Embryonic facial prominence (tissue), 1 donor: ENCODE results near the gene EIF4EBP3.

Experiments
- DNase-seq: peaks from one replicate; pipeline ENCODE4 v3.0.0-alpha.2; 2016; ENCODE audit errors: extremely low spot score

The EIF4EBP3 gene

DNA sequence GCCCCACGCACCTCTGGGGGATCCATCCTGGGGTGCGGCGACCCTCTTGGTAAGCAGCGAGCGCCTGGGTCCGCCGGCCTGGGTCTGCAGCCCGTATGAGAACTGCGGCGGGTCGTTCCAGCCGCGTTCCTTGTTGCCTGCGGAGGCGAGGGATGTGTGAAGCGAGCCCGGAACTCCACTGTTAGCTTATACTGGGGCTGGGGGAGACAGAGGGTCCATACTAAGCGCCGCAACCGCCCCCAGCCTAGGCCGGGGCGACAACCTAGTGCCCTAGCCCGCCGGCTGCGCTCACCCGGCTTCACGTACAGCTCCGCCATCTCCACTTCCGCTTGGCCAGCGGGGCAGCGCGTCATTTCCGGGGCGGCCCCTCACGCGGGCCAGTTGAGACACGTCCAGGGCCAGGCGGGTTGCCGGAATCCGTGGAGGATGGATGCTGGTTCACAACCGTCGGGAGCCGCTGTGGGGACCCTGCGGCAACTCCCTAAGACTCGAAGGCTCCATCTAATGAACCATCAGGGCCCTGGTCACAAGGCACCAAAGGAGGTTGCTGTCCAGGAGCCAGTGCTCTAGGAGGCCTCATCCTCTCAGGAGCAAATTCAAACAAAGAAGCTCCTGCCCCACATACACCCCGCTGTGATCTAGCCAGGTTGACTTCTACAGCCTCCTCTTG, 9.8 kb downstream of the EIF4EBP3 start, which contains the start of gene SRA1:
SRA1 (minus strand) TSS at position 338 of the 670 bp plus-strand sequence; CDS start at position 317, 21 bp downstream.
- peak; percentile 67 for DNase-seq

DNA sequence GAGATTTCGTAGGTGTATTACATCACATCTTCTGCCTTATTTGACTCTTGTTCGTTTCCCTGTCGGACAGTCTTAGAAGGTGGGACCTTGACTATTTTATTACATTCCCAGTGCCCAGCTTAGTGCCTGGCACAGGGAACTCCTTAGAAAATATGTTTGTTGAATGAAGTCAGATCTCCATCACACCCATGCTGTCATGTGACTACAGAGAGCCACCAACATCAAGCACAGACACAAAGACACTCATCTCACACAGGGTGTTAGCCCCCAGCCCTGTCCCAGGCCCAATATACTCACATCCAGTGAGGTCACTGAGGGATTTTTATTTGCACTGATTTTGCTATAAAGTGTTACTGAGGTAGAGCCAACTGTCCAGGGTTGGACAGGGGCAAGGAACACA, 10.5 kb downstream of the EIF4EBP3 start:
- no peak for DNase-seq

DNA sequence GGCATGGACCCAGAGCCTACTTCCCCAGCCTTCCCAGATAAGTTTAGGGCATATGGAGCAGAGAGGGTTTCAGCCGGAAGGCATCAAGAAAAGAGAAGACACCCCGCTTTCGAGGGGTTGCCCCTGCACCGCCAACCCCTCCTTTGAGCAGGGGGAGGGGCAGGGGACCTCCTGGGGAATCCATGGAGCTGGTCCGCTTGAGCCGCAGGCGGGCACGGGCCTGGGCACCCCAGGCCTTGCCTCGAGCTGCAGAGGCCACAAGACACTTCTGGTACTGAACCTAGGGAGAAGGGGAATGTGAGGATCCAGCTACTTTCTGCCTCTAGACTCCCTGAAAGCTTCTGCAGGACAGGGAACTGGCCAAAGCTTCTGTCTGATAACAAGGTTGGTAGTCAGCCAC, 11.1 kb downstream of the EIF4EBP3 start:
- DNase-seq, result no peak

DNA sequence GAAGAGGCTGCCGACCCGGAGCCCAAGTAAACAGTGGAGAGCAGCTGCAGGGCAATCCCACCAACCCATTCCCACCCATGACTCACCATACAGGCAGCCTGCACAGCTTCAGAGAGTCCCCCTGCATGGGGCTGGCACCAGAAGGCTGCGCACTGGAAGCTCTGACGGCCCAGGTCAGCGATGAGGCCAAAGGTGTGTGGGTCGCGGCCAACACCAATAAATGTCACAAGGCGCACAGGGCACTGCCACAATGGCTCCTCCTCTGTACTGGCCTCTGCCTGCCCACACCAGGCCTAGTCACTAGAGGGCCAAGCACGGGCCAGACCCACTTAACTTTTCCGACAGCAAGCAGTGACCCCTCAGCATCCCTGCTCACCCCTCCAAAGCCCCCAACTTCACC, 12.8 kb downstream of the EIF4EBP3 start:
- DNase-seq, result no peak

DNA sequence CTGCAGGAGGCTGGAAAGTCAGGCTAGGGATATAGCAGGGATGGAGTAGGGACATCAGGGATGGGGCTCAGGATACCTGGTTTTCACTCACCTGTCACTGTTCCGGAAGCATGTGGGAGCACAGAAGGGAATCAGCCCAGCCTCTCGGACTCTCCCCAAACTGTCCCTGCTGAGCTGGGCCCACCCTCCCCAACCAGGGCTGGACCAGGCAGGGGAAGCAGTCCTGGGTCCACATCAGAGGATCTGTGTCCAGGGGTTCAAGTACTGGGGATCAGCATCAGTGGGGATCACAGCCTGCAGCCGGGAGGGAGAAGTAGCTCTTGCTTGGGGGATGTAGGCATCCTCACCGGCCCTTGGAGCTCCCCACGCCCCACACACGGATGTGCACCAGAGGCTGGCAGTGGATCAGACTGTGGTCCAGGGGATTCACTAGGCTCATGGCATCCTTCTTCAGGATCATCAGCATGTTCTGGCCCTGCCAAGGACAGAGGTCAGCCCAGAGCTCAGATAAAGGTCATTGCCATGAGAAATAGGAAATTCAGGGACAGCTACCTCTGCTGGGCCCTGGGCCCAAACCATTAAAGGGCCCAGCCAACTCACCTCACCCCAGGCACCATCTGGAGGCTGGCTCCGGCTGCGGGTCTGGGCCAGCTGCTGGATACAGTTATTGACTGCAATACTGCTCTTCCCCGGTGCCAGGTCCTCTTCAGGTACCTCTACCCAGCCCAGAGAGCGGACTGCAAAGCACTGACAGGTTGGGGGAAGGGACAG, 14.5 kb downstream of the EIF4EBP3 start:
- no peak for DNase-seq

- DNase-seq, result no peak
These were observed 16.1 kb downstream of the EIF4EBP3 start for GRCh38 chr5:140563596-140563995.

GRCh38 chr5:140564196-140565023, 16.9 kb downstream of the EIF4EBP3 start, which contains the start of the genes APBB3 and SLC35A4:
Gene APBB3 (minus strand): TSS chr5:140564598. CDS start chr5:140564245, 353 bp downstream.
Gene SLC35A4 (plus strand): TSS chr5:140564828. CDS start chr5:140567170, 2,342 bp downstream.
- peak; percentile 97 for DNase-seq

- DNase-seq, result no peak
These were observed 17.7 kb downstream of the EIF4EBP3 start for GRCh38 chr5:140565024-140565779.

GRCh38 chr5:140565780-140566095, 18.3 kb downstream of the EIF4EBP3 start:
- no peak for DNase-seq

DNA sequence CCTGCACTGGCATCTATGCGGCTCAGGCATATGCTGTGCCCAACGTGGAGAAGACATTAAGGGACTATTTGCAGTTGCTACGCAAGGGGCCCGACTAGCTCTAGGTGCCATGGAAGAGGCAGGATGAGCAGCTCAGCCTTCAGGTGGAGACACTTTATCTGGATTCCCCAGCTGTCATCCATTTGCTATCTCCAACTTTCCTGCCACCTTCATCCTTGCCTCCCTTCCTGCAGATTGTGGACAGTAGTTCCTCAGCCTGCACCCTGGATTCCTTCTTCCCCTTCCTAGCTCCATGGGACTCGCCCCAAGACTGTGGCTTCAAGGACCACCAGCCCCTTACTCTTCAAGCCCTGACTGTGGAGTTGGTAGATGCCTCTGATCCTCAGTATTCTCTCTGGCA, 19.2 kb downstream of the EIF4EBP3 start:
- no peak for DNase-seq

- DNase-seq, result no peak
These were observed 19.8 kb downstream of the EIF4EBP3 start for GRCh38 chr5:140567136-140567818.

DNA sequence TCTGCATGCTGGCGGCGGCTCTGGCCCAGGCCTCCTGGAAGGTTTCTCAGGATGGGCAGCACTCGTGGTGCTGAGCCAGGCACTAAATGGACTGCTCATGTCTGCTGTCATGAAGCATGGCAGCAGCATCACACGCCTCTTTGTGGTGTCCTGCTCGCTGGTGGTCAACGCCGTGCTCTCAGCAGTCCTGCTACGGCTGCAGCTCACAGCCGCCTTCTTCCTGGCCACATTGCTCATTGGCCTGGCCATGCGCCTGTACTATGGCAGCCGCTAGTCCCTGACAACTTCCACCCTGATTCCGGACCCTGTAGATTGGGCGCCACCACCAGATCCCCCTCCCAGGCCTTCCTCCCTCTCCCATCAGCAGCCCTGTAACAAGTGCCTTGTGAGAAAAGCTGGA, 20.4 kb downstream of the EIF4EBP3 start:
- DNase-seq, result no peak

- no peak for DNase-seq
These were observed 21.1 kb downstream of the EIF4EBP3 start for GRCh38 chr5:140568443-140569063.

GRCh38 chr5:140569197-140569596, 21.7 kb downstream of the EIF4EBP3 start:
- no peak for DNase-seq

- no peak for DNase-seq
These were observed 22.6 kb downstream of the EIF4EBP3 start for GRCh38 chr5:140570058-140570457.

- DNase-seq, result no peak
These were observed 23.0 kb downstream of the EIF4EBP3 start for GRCh38 chr5:140570488-140570887.

DNA sequence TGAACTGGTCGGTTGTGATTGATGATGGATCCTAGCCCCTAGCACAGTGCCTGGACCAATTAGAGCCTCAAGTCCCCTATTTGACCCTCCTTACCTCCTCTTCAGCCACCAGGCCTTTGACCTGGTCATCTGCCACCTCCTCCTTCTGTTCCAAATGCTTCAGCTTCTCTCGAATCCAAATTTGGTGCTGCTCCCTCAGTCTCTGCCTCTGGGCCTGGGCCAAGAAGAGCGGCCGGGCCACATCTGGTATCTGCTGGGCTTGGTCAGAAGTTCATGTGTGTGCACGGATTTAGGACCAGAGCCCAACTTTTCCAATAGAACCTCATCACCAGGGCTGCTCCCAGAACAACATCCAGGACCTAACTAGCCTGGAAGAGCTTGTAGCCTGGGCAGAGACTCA, 23.6 kb downstream of the EIF4EBP3 start:
- no peak for DNase-seq

GRCh38 chr5:140573683-140574082, 26.2 kb downstream of the EIF4EBP3 start:
- DNase-seq, result no peak

DNA sequence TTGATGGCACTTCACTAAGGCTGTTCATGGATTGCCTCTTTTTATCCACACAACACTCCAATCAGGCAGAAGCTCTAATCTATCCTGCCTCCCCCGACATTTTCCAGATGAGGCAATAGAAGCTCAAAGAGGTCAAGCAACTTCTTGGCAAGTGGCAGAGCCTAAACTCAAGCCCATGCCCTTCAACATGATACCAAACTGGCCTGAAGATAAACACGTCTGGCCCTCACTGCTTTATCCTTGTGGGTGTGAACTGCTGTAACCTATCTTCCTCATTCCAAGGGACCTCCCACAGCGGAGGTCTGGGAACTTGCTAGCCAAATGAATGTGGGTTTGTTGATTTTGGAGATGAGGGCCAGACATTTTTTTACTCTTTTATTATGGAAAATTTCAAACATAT, 26.7 kb downstream of the EIF4EBP3 start:
- no peak for DNase-seq

DNA sequence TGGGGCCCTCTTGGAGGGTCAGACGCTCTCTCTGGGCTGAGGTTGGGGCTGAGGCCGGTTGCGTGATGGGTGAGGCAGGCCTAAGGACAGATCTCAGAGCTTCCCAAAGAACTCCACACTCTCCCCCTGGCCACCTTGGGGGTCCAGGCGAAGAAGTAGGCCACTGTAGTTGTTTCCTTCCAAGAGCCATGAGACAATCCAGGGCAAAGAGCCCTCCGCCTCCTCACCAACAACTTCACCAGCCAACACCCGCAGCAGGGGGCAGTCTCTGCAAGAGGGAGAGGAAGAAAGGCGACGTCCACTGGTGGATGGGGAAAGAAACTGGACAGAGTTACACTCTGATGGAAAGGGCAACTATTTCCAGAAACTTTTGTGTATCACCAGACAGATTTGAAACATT, 27.8 kb downstream of the EIF4EBP3 start:
- DNase-seq, result no peak
